ENCODE measurements around the gene AGMO. TPM values are rescaled to one million over a fixed set of nuclear protein-coding genes. Genes with fewer than 3 reads are reported as not detected.

AGMO gene
- total RNA-seq, 1 experiment from 2014 or later, result 0.77 TPM

GRCh38 chr7:15368653-15369052 is 193.2 kb downstream of the AGMO start:
- Mint-ChIP-seq H3K27me3 (ENCODE audit: low read depth) (no peaks in the 10 kb centered on the region), H3K27ac (no peak overlapping the region), H3K4me1 (no peaks in the 10 kb centered on the region), H3K9me3 (peaks cover 9% of the 10 kb centered on the region; the same call in 1 of the 2 replicates), H3K4me3 (no peak overlapping the region), H3K36me3 (no peaks in the 10 kb centered on the region)
- TF ChIP-seq ZNF416 (CRISPR knock-in tag; IDR thresholded peaks at IDR 0.05), result no peak
- no peak for TF ChIP-seq ZNF671 (CRISPR knock-in tag; IDR thresholded peaks at IDR 0.05)
- no peak for TF ChIP-seq USF2 (CRISPR knock-in tag; IDR thresholded peaks at IDR 0.05)
- TF ChIP-seq NFATC4 (CRISPR knock-in tag; IDR thresholded peaks at IDR 0.05), result no peak
- no peak for TF ChIP-seq CREM (CRISPR knock-in tag; IDR thresholded peaks at IDR 0.05)
- no peak for TF ChIP-seq IRF1 (CRISPR knock-in tag; IDR thresholded peaks at IDR 0.05)
- no peak for TF ChIP-seq PRDM15 (CRISPR knock-in tag; IDR thresholded peaks at IDR 0.05)
- no peak for TF ChIP-seq ATF6 (CRISPR knock-in tag; IDR thresholded peaks at IDR 0.05)
- TF ChIP-seq AFF4 (CRISPR knock-in tag; IDR thresholded peaks at IDR 0.05; ENCODE audit: borderline replicate concordance), result no peak
- no peak for TF ChIP-seq ZNF138 (CRISPR knock-in tag; conservative IDR thresholded peaks at IDR 0.05)
- TF ChIP-seq FOXK1 (CRISPR knock-in tag; IDR thresholded peaks at IDR 0.05), result no peak
- TF ChIP-seq TCF7 (CRISPR knock-in tag; IDR thresholded peaks at IDR 0.05; ENCODE audit: low read depth), result no peak
- no peak for TF ChIP-seq KAT7 (CRISPR knock-in tag; IDR thresholded peaks at IDR 0.05; ENCODE audit: borderline replicate concordance)
- no peak for TF ChIP-seq NR1H2 (CRISPR knock-in tag; IDR thresholded peaks at IDR 0.05)
- TF ChIP-seq JUN (CRISPR knock-in tag; IDR thresholded peaks at IDR 0.05), result no peak
- no peak for TF ChIP-seq ZNF532 (CRISPR knock-in tag; IDR thresholded peaks at IDR 0.05; ENCODE audit: borderline replicate concordance)
- TF ChIP-seq STAT6 (CRISPR knock-in tag; conservative IDR thresholded peaks at IDR 0.05; ENCODE audit: low read depth), result no peak
- TF ChIP-seq MYBL2 (CRISPR knock-in tag; IDR thresholded peaks at IDR 0.05), result no peak
- no peak for TF ChIP-seq SP1 (CRISPR knock-in tag; conservative IDR thresholded peaks at IDR 0.05)
- no peak for TF ChIP-seq ZNF263 (CRISPR knock-in tag; IDR thresholded peaks at IDR 0.05; ENCODE audit: low read depth)
- POLR2A ChIA-PET, result no interaction called here
- CTCF ChIA-PET, result interaction anchor here (0.9 kb wide), 1 partner anchor 20 kb away, joined by 4 read pairs; no protein-coding TSS in a partner anchor
- ATAC-seq (no peak), DNase-seq (ENCODE audit: low spot score) (no peak)
